Esophagus mucosa (tissue), 1 donor: ENCODE results near the gene MYO10. TPM values are rescaled to one million over a fixed set of nuclear protein-coding genes. Genes with fewer than 3 reads are reported as not detected.
A peak's percentile ranks its signal among the peaks of the same experiment; 100 is the strongest.

Experiments
- ATAC-seq: fragments of 200-7000 bp; cut with Tn5 transposase; one replicate; pipeline ENCODE4 v1.9.1; 2020
- total RNA-seq: library from RNA; stranded (reverse); gene quantifications from one replicate; pipeline ENCODE4 v1.2.4, GENCODE V29; 2023
- donor health status: DM: yes; HTN: yes; CAD: no.

MYO10 gene
- total RNA-seq, 1 donor from 2014 or later: 27.3 TPM

GRCh38 chr5:16616536-16617273, 319.4 kb downstream of the MYO10 start, which contains the start of gene RETREG1:
Gene RETREG1 (minus strand): TSS chr5:16616997. CDS start chr5:16616971, 26 bp downstream.
- peak; percentile 88 for ATAC-seq

GRCh38 chr5:16615741-16616535, 320.1 kb downstream of the MYO10 start:
- ATAC-seq: peak; percentile 16

- ATAC-seq: no peak
Observed at GRCh38 chr5:16612007-16612406, 324.1 kb downstream of the MYO10 start.
